Smooth muscle cell of the coronary artery (primary cell): ENCODE measurements around the gene FAXDC2. TPM values are rescaled to one million over a fixed set of nuclear protein-coding genes. Genes with fewer than 3 reads are reported as not detected.

Source experiments
- total RNA-seq: library from RNA; depleted of rRNA; stranded (reverse); fragments of >200 nt; gene quantifications from 2 replicates; pipeline ENCODE4 v1.2.3, GENCODE V29; 2014; ENCODE audit warnings: low replicate concordance

FAXDC2 gene
- 2.0 and 12.3 TPM in 2 replicates for total RNA-seq

GRCh38 chr5:154850255-154851062 lies at the start of gene FAXDC2:
Gene FAXDC2 (minus strand): TSS chr5:154850603. CDS start chr5:154838178, 12,425 bp downstream.

GRCh38 chr5:154858297-154858971 lies 8.0 kb upstream of the FAXDC2 start, which contains the start of gene CNOT8:
Gene CNOT8 (plus strand): TSS chr5:154858627. CDS start chr5:154863279, 4,652 bp downstream.

Other genes starting within 250 kb of the FAXDC2 start
- gene LARP1, start 95.2 kb downstream of the FAXDC2 start, total RNA-seq = 22.1 and 32.8 TPM in 2 replicates
- 30.7 and 41.1 TPM in 2 replicates for gene CNOT8, start 8.0 kb upstream of the FAXDC2 start, total RNA-seq
- gene GEMIN5, start 87.6 kb upstream of the FAXDC2 start, total RNA-seq = 8.1 and 11.2 TPM in 2 replicates
- 17.0 and 21.8 TPM in 2 replicates for gene MRPL22, start 90.5 kb upstream of the FAXDC2 start, total RNA-seq
- not detected in 2 replicates for gene KIF4B, start 163.2 kb upstream of the FAXDC2 start, total RNA-seq